Parathyroid adenoma (tissue), 2 donors: ENCODE results near the gene AK1.

Source experiments
- H2AFZ ChIP-seq: fragments of 300-600 bp; sonication (generic); one replicate; pipeline ENCODE4 v1.7.0; 2017; ENCODE audit warnings: antibody characterized with exemption, mild to moderate bottlenecking
- H3K27ac ChIP-seq: fragments of 300-600 bp; sonication (generic); one replicate; pipeline ENCODE4 v1.7.0; 2017
- H3K27me3 ChIP-seq: fragments of 300-600 bp; sonication (generic); one replicate; pipeline ENCODE4 v1.7.0; 2017; ENCODE audit warnings: low read length; ENCODE audit not compliant: control insufficient read depth, insufficient read depth
- H3K36me3 ChIP-seq: fragments of 300-600 bp; sonication (generic); one replicate; pipeline ENCODE4 v1.7.0; 2017; ENCODE audit warnings: low read length; ENCODE audit not compliant: control insufficient read depth, insufficient read depth
- H3K4me1 ChIP-seq: fragments of 300-600 bp; sonication (generic); one replicate; pipeline ENCODE4 v1.7.0; 2017; ENCODE audit warnings: control low read depth
- H3K4me2 ChIP-seq: fragments of 300-600 bp; sonication (generic); one replicate; pipeline ENCODE4 v1.7.0; 2017; ENCODE audit warnings: low read length
- H3K4me3 ChIP-seq: fragments of 300-600 bp; sonication (generic); one replicate; pipeline ENCODE4 v1.7.0; 2017; ENCODE audit warnings: low read depth, low read length
- H3K79me2 ChIP-seq: fragments of 300-600 bp; sonication (generic); one replicate; pipeline ENCODE4 v1.7.0; 2017; ENCODE audit warnings: control low read depth
- H3K9ac ChIP-seq: fragments of 300-600 bp; sonication (generic); one replicate; pipeline ENCODE4 v1.7.0; 2017; ENCODE audit warnings: mild to moderate bottlenecking
- H3K9me3 ChIP-seq: fragments of 300-600 bp; sonication (generic); one replicate; pipeline ENCODE4 v1.7.0; 2017; ENCODE audit warnings: low read length; ENCODE audit not compliant: control insufficient read depth
- CTCF ChIP-seq: fragments of 300-600 bp; sonication (generic); IDR thresholded peaks from one replicate; pipeline ENCODE4 v1.7.0; 2017; ENCODE audit warnings: antibody characterized with exemption, mild to moderate bottlenecking
- donor health status: primary hyperparathyroidism.

The AK1 gene

GRCh38 chr9:127869310-127870152 lies 7.9 kb downstream of the AK1 start:
- Histone ChIP-seq H3K27ac (no peak overlapping the region), H3K36me3 (no peaks in the 10 kb centered on the region), H3K4me1 (peaks cover 11% of the 10 kb centered on the region), H3K4me3 (no peak overlapping the region), H3K9me3 (no peaks in the 10 kb centered on the region), H3K4me2 (no peak overlapping the region), H3K27me3 (no peaks in the 10 kb centered on the region), H3K79me2 (no peaks in the 10 kb centered on the region), H2AFZ (no peak overlapping the region), H3K9ac (no peak overlapping the region)
- TF ChIP-seq CTCF, result peak; percentile 67

DNA sequence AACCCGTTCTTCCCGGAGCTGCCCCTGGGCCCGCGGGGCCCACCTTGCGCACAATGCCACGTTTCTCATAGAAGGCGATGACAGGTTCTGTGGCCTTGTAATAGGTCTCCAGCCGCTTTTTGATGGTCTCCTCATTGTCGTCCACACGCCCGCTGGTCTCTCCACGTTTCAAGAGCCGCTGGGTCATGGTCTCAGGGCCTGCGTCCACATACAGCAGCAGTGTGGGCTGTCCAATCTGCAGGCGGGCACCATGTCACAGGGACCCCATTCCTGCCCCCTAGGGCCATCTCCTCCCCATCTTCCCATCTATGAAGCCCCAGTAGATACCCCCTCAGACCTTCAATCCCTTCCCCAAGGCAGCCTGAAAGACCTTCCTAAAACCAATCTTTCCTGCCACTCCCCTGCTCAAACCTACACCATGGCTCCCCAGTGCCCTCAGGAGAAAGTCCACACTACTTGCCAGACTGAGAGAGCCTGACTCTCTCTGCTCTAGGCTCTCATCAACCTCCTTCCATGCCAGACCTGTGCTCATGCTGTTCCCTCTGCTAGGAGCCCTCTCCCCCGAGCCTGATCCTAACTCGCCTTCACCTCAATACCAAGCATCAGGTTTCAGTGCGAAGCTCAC lies 9.1 kb downstream of the AK1 start:
- Histone ChIP-seq H3K9me3 (no peaks in the 10 kb centered on the region), H3K79me2 (no peaks in the 10 kb centered on the region), H3K27ac (no peak overlapping the region), H2AFZ (no peak overlapping the region), H3K4me3 (no peak overlapping the region), H3K27me3 (no peaks in the 10 kb centered on the region), H3K9ac (no peak overlapping the region), H3K4me1 (peaks cover 11% of the 10 kb centered on the region), H3K4me2 (no peak overlapping the region), H3K36me3 (no peaks in the 10 kb centered on the region)
- TF ChIP-seq CTCF, result no peak

DNA sequence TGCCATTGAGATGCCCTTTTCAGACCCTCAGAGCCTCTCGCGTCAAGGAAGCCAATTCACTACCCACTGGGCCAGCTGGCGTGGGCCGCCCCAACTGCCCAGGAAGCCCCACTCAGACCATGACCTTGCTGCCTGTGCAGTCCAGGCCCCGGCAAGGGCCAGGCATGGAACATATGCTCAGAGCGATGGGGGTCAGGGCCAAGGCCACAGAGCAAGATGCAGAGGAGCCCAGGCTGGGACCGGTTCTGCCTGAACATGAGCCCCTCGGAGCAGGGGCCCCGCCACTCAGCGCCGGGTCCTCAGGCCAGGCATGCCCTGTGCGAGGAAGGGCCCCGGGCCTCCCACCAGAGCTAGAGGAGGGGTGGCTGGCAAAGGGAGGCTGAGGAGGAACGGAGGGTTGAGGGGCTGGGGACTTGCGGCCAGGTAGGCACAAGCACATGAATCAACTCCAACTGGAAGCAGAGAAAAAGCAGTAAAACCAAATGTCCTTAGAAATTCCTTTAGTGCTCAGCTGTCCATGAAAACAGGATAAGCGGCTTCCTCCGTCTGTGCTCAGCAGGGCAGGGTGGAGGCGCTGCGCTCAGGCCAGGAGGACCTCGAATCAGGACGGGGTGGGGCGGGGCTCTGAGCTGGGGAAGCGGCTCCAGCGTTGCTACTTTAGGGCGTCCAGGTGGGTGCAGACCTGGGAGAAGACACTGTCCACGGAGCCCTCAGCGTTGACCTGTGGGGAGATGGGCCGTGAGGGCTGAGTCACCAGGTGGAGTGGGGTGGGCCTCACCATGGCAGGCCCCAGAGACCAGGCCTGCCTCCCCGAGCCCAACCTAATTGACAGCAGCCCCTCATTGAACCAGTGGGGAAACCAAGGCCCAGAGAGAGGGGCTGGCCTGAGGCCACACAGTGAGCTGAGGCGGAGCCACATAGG lies 9.9 kb downstream of the AK1 start:
- Histone ChIP-seq H3K79me2 (no peaks in the 10 kb centered on the region), H3K4me2 (no peak overlapping the region), H3K9ac (no peak overlapping the region), H3K4me1 (peaks cover 11% of the 10 kb centered on the region), H3K36me3 (no peaks in the 10 kb centered on the region), H3K4me3 (no peak overlapping the region), H3K27ac (no peak overlapping the region), H2AFZ (no peak overlapping the region), H3K27me3 (no peaks in the 10 kb centered on the region), H3K9me3 (no peaks in the 10 kb centered on the region)
- no peak for TF ChIP-seq CTCF

- H3K27me3 ChIP-seq, result no peaks in the 10 kb centered on the region
- H3K79me2 ChIP-seq, result no peaks in the 10 kb centered on the region
- H2AFZ ChIP-seq, result no peak overlapping the region
- H3K36me3 ChIP-seq, result no peaks in the 10 kb centered on the region
- no peak overlapping the region for H3K4me2 ChIP-seq
- H3K4me1 ChIP-seq, result peaks cover 11% of the 10 kb centered on the region
- no peak overlapping the region for H3K27ac ChIP-seq
- TF ChIP-seq CTCF, result no peak
- no peak overlapping the region for H3K4me3 ChIP-seq
- no peak overlapping the region for H3K9ac ChIP-seq
- H3K9me3 ChIP-seq, result no peaks in the 10 kb centered on the region
Measured at GRCh38 chr9:127866535-127866934, 10.9 kb downstream of the AK1 start.
